Activated naive CD8-positive, alpha-beta T cell (primary cell): ENCODE results near the gene KIF12.
"Not testable (repeated sequence)": the region's sequence is repeated elsewhere in the genome, so short reads cannot be mapped to it uniquely, and the experiment has no call there.

ENCODE experiments used
- H3K27ac Mint-ChIP-seq: one replicate; pipeline ENCODE4 v1.8.0; 2021; ENCODE audit warnings: mixed read lengths
- H3K27me3 Mint-ChIP-seq: one replicate; pipeline ENCODE4 v1.8.0; 2021; ENCODE audit warnings: mixed read lengths
- H3K36me3 Mint-ChIP-seq: one replicate; pipeline ENCODE4 v1.8.0; 2021; ENCODE audit warnings: mixed read lengths
- H3K4me1 Mint-ChIP-seq: one replicate; pipeline ENCODE4 v1.8.0; 2021; ENCODE audit warnings: low read depth, mixed read lengths
- H3K4me3 Mint-ChIP-seq: one replicate; pipeline ENCODE4 v1.8.0; 2021; ENCODE audit warnings: mild to moderate bottlenecking, mixed read lengths
- H3K9me3 Mint-ChIP-seq: one replicate; pipeline ENCODE4 v1.8.0; 2021; ENCODE audit warnings: low read depth, mixed read lengths

The KIF12 gene

GRCh38 chr9:114046237-114046755 is 52.8 kb downstream of the KIF12 start:
- Mint-ChIP-seq H3K27ac (no peak overlapping the region), H3K27me3 (no peaks in the 10 kb centered on the region), H3K36me3 (no peaks in the 10 kb centered on the region), H3K4me1 (no peaks in the 10 kb centered on the region), H3K9me3 (no peaks in the 10 kb centered on the region), H3K4me3 (no peak overlapping the region)

GRCh38 chr9:114043660-114044059 is 55.4 kb downstream of the KIF12 start:
- not testable (repeated sequence) for H3K9me3 Mint-ChIP-seq, H3K4me1 Mint-ChIP-seq, H3K27me3 Mint-ChIP-seq, H3K4me3 Mint-ChIP-seq, H3K27ac Mint-ChIP-seq, H3K36me3 Mint-ChIP-seq
